Activated T-cell treated with anti-CD3 and anti-CD28 coated beads, Interleukin-2, amount 50 U/mL, for 24 hours (primary cell): ENCODE measurements around the gene RBM4.

Source experiments
- DNase-seq: peaks from one replicate; pipeline ENCODE4 v3.0.0-alpha.2; 2020
- H3K27ac Mint-ChIP-seq: 2 replicates; pipeline ENCODE4 v1.8.0; 2020; ENCODE audit warnings: mild to moderate bottlenecking, mixed read lengths
- H3K27me3 Mint-ChIP-seq: 2 replicates; pipeline ENCODE4 v1.8.0; 2020; ENCODE audit warnings: mixed read lengths
- H3K36me3 Mint-ChIP-seq: 2 replicates; pipeline ENCODE4 v1.8.0; 2020; ENCODE audit warnings: low read depth, mixed read lengths
- H3K4me1 Mint-ChIP-seq: 2 replicates; pipeline ENCODE4 v1.8.0; 2020; ENCODE audit warnings: low read depth, mixed read lengths
- H3K4me3 Mint-ChIP-seq: 2 replicates; pipeline ENCODE4 v1.8.0; 2020; ENCODE audit warnings: mild to moderate bottlenecking, moderate library complexity, mixed read lengths
- H3K9me3 Mint-ChIP-seq: 2 replicates; pipeline ENCODE4 v1.8.0; 2020; ENCODE audit warnings: mixed read lengths

Gene RBM4

GRCh38 chr11:66686100-66686785 is 47.7 kb downstream of the RBM4 start:
- no peak for DNase-seq
- no peak overlapping the region for H3K27ac Mint-ChIP-seq
- no peak overlapping the region for H3K4me3 Mint-ChIP-seq
- H3K36me3 Mint-ChIP-seq, result no peaks in the 10 kb centered on the region
- H3K27me3 Mint-ChIP-seq, result no peaks in the 10 kb centered on the region
- H3K4me1 Mint-ChIP-seq, result no peaks in the 10 kb centered on the region
- H3K9me3 Mint-ChIP-seq, result no peaks in the 10 kb centered on the region

- no peaks in the 10 kb centered on the region for H3K4me1 Mint-ChIP-seq
- no peaks in the 10 kb centered on the region for H3K27me3 Mint-ChIP-seq
- H3K36me3 Mint-ChIP-seq, result no peaks in the 10 kb centered on the region
- no peak for DNase-seq
- H3K9me3 Mint-ChIP-seq, result no peaks in the 10 kb centered on the region
- H3K4me3 Mint-ChIP-seq, result no peak overlapping the region
- no peak overlapping the region for H3K27ac Mint-ChIP-seq
These were observed 48.6 kb downstream of the RBM4 start for GRCh38 chr11:66686801-66687750.

- no peaks in the 10 kb centered on the region for H3K4me1 Mint-ChIP-seq
- H3K4me3 Mint-ChIP-seq, result no peak overlapping the region
- H3K27ac Mint-ChIP-seq, result no peak overlapping the region
- no peaks in the 10 kb centered on the region for H3K36me3 Mint-ChIP-seq
- no peaks in the 10 kb centered on the region for H3K9me3 Mint-ChIP-seq
- no peak for DNase-seq
- H3K27me3 Mint-ChIP-seq, result no peaks in the 10 kb centered on the region
These were observed 49.4 kb downstream of the RBM4 start for GRCh38 chr11:66687831-66688281.

- no peak for DNase-seq
- H3K9me3 Mint-ChIP-seq, result no peaks in the 10 kb centered on the region
- H3K27ac Mint-ChIP-seq, result no peak overlapping the region
- no peak overlapping the region for H3K4me3 Mint-ChIP-seq
- H3K36me3 Mint-ChIP-seq, result no peaks in the 10 kb centered on the region
- no peaks in the 10 kb centered on the region for H3K27me3 Mint-ChIP-seq
- no peaks in the 10 kb centered on the region for H3K4me1 Mint-ChIP-seq
These were observed 50.3 kb downstream of the RBM4 start for GRCh38 chr11:66688561-66689534.

GRCh38 chr11:66689661-66690590 is 51.4 kb downstream of the RBM4 start:
- H3K36me3 Mint-ChIP-seq, result no peaks in the 10 kb centered on the region
- no peak overlapping the region for H3K4me3 Mint-ChIP-seq
- H3K27ac Mint-ChIP-seq, result no peak overlapping the region
- no peak for DNase-seq
- H3K4me1 Mint-ChIP-seq, result no peaks in the 10 kb centered on the region
- no peaks in the 10 kb centered on the region for H3K27me3 Mint-ChIP-seq
- no peaks in the 10 kb centered on the region for H3K9me3 Mint-ChIP-seq

- no peaks in the 10 kb centered on the region for H3K4me1 Mint-ChIP-seq
- no peak for DNase-seq
- H3K9me3 Mint-ChIP-seq, result no peaks in the 10 kb centered on the region
- H3K36me3 Mint-ChIP-seq, result no peaks in the 10 kb centered on the region
- no peak overlapping the region for H3K27ac Mint-ChIP-seq
- no peaks in the 10 kb centered on the region for H3K27me3 Mint-ChIP-seq
- no peak overlapping the region for H3K4me3 Mint-ChIP-seq
These were observed 52.9 kb downstream of the RBM4 start for GRCh38 chr11:66691311-66691980.

GRCh38 chr11:66692446-66692845 is 53.9 kb downstream of the RBM4 start:
- no peak overlapping the region for H3K27ac Mint-ChIP-seq
- H3K27me3 Mint-ChIP-seq, result no peaks in the 10 kb centered on the region
- no peaks in the 10 kb centered on the region for H3K4me1 Mint-ChIP-seq
- no peaks in the 10 kb centered on the region for H3K9me3 Mint-ChIP-seq
- H3K4me3 Mint-ChIP-seq, result no peak overlapping the region
- DNase-seq, result no peak
- no peaks in the 10 kb centered on the region for H3K36me3 Mint-ChIP-seq

- H3K36me3 Mint-ChIP-seq, result no peaks in the 10 kb centered on the region
- no peaks in the 10 kb centered on the region for H3K27me3 Mint-ChIP-seq
- no peak overlapping the region for H3K4me3 Mint-ChIP-seq
These were observed 54.4 kb downstream of the RBM4 start for GRCh38 chr11:66692871-66693331.

GRCh38 chr11:66693356-66694055 is 55.0 kb downstream of the RBM4 start:
- H3K9me3 Mint-ChIP-seq, result no peaks in the 10 kb centered on the region
- H3K36me3 Mint-ChIP-seq, result no peaks in the 10 kb centered on the region
- DNase-seq, result no peak
- H3K27ac Mint-ChIP-seq, result no peak overlapping the region
- H3K27me3 Mint-ChIP-seq, result no peaks in the 10 kb centered on the region
- H3K4me3 Mint-ChIP-seq, result no peak overlapping the region
- no peaks in the 10 kb centered on the region for H3K4me1 Mint-ChIP-seq

More at GRCh38 chr11:66692871-66693331, 54.4 kb downstream of the RBM4 start:
- Mint-ChIP-seq H3K4me1 (no peaks in the 10 kb centered on the region), H3K27ac (no peak overlapping the region), H3K9me3 (no peaks in the 10 kb centered on the region)
- DNase-seq, result no peak

GRCh38 chr11:66694056-66694410 is 55.5 kb downstream of the RBM4 start:
- Mint-ChIP-seq H3K27me3 (no peaks in the 10 kb centered on the region), H3K4me3 (no peak overlapping the region), H3K27ac (no peak overlapping the region), H3K36me3 (no peaks in the 10 kb centered on the region), H3K4me1 (no peaks in the 10 kb centered on the region), H3K9me3 (no peaks in the 10 kb centered on the region)
- DNase-seq, result no peak

- no peaks in the 10 kb centered on the region for H3K9me3 Mint-ChIP-seq
- no peak overlapping the region for H3K4me3 Mint-ChIP-seq
- no peaks in the 10 kb centered on the region for H3K36me3 Mint-ChIP-seq
- H3K4me1 Mint-ChIP-seq, result no peaks in the 10 kb centered on the region
- peak; percentile 88 for DNase-seq
- H3K27me3 Mint-ChIP-seq, result no peaks in the 10 kb centered on the region
- H3K27ac Mint-ChIP-seq, result no peak overlapping the region
These were observed 56.3 kb downstream of the RBM4 start for GRCh38 chr11:66694732-66695207.
